ENCODE results near the gene NTM. TPM values are rescaled to one million over a fixed set of nuclear protein-coding genes. Genes with fewer than 3 reads are reported as not detected.
"Not testable (repeated sequence)": the region's sequence is repeated elsewhere in the genome, so short reads cannot be mapped to it uniquely, and the experiment has no call there.

Gene NTM
- total RNA-seq, 4 donors from 2014 or later, result 3.6 to 11.8 (median 7.8) TPM

- 73% methylated on average over 4 of the region's 4 CpGs; no CpG with 5 or more reads in 1 of the 2 donors for WGBS, 2 donors (ENCODE audit: low coverage in 1 of 2)
Measured at GRCh38 chr11:131423688-131424087, 53.3 kb downstream of the NTM start.

GRCh38 chr11:131424257-131424876 is 54.0 kb downstream of the NTM start:
- 71 to 100% methylated on average over 2 to 7 of the region's 8 CpGs for WGBS, 2 donors (ENCODE audit: low coverage in 1 of 2)
- H3K9me3 ChIP-seq, H3K27ac ChIP-seq, H3K27me3 ChIP-seq, ATAC-seq, H3K4me3 ChIP-seq, H3K4me1 ChIP-seq, H3K36me3 ChIP-seq: not testable (repeated sequence)

More at GRCh38 chr11:131423688-131424087, 53.3 kb downstream of the NTM start:
- Histone ChIP-seq H3K4me1 (no peaks in the 10 kb centered on the region), H3K4me3 (no peak overlapping the region), H3K9me3 (no peaks in the 10 kb centered on the region), H3K27me3 (no peaks in the 10 kb centered on the region), H3K27ac (no peak overlapping the region), H3K36me3 (no peaks in the 10 kb centered on the region)
- TF ChIP-seq, protein P1, sequence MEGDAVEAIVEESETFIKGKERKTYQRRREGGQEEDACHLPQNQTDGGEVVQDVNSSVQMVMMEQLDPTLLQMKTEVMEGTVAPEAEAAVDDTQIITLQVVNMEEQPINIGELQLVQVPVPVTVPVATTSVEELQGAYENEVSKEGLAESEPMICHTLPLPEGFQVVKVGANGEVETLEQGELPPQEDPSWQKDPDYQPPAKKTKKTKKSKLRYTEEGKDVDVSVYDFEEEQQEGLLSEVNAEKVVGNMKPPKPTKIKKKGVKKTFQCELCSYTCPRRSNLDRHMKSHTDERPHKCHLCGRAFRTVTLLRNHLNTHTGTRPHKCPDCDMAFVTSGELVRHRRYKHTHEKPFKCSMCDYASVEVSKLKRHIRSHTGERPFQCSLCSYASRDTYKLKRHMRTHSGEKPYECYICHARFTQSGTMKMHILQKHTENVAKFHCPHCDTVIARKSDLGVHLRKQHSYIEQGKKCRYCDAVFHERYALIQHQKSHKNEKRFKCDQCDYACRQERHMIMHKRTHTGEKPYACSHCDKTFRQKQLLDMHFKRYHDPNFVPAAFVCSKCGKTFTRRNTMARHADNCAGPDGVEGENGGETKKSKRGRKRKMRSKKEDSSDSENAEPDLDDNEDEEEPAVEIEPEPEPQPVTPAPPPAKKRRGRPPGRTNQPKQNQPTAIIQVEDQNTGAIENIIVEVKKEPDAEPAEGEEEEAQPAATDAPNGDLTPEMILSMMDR (IDR thresholded peaks at IDR 0.05), result no peak
- TF ChIP-seq POLR2A (IDR thresholded peaks at IDR 0.05) (no peak), EP300 (IDR thresholded peaks at IDR 0.05) (no peak), POLR2AphosphoS5 (IDR thresholded peaks at IDR 0.05) (no peak)
- ATAC-seq, result no peak

- WGBS, 2 donors (ENCODE audit: low coverage in 1 of 2), result 52 to 88% methylated on average over 3 to 5 of the region's 5 CpGs
- no peaks in the 10 kb centered on the region for H3K27me3 ChIP-seq
- H3K27ac ChIP-seq, result no peak overlapping the region
- H3K4me1 ChIP-seq, result no peaks in the 10 kb centered on the region
- no peak for ATAC-seq
- H3K9me3 ChIP-seq, result no peaks in the 10 kb centered on the region
- no peak overlapping the region for H3K4me3 ChIP-seq
- TF ChIP-seq EP300 (IDR thresholded peaks at IDR 0.05), result no peak
- TF ChIP-seq POLR2AphosphoS5 (IDR thresholded peaks at IDR 0.05), result no peak
- H3K36me3 ChIP-seq, result no peaks in the 10 kb centered on the region
Measured at GRCh38 chr11:131425285-131425684, 54.9 kb downstream of the NTM start.

GRCh38 chr11:131428853-131429252 is 58.4 kb downstream of the NTM start:
- H3K36me3 ChIP-seq, result no peaks in the 10 kb centered on the region
- TF ChIP-seq EP300 (IDR thresholded peaks at IDR 0.05) (no peak), POLR2AphosphoS5 (IDR thresholded peaks at IDR 0.05) (no peak), POLR2A (IDR thresholded peaks at IDR 0.05) (no peak)
- TF ChIP-seq, protein P1 (IDR thresholded peaks at IDR 0.05), result no peak

DNA sequence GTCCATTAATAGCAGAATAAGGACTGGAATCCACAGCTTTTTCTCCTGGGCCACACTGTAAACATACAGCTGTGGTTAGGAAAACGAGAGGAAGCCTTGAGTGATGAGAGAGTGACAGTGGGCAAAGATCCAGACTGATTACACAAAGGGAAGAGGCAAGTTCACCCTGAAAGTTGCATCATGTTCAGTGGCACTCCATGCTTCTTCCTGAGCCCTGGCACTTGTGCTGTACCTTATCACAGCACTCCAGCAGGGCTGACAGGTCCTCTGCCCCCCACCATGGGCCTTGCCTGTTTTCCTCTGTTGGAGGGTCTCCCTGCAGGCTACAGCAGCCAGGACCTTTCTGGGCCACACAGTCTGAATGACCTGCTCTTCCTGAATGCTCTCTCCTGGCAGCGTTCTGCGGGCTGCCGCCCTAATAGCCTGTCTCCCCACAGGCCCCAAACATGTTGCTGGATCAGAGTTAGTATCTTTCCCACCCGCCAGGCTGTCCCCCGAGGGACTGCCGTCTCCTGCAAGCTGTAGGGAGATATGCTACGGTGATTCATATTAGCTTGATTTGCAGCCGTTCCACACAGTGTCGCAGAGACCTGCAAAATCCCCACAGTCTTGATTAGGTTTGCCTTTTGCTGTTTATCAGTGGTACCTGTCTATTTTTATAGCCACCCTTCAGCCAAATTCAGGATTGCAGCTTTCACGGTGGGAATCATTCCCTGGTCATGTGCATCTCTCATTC is 60.2 kb downstream of the NTM start:
- no peaks in the 10 kb centered on the region for H3K9me3 ChIP-seq
- no peak for ATAC-seq
- no peak overlapping the region for H3K27ac ChIP-seq
- no peaks in the 10 kb centered on the region for H3K27me3 ChIP-seq
- no peak overlapping the region for H3K4me3 ChIP-seq
- no peaks in the 10 kb centered on the region for H3K4me1 ChIP-seq
- 35 to 80% methylated on average over 1 to 11 of the region's 11 CpGs for WGBS, 2 donors (ENCODE audit: low coverage in 1 of 2)
- TF ChIP-seq POLR2AphosphoS5 (IDR thresholded peaks at IDR 0.05), result no peak
- TF ChIP-seq, protein P1 (IDR thresholded peaks at IDR 0.05), result no peak
- no peak for TF ChIP-seq POLR2A (IDR thresholded peaks at IDR 0.05)
- no peak for TF ChIP-seq EP300 (IDR thresholded peaks at IDR 0.05)
- H3K36me3 ChIP-seq, result no peaks in the 10 kb centered on the region

More at GRCh38 chr11:131428853-131429252, 58.4 kb downstream of the NTM start:
- WGBS, 2 donors (ENCODE audit: low coverage in 1 of 2), result 85 to 88% methylated on average over 1 to 5 of the region's 5 CpGs
- Histone ChIP-seq H3K9me3 (no peaks in the 10 kb centered on the region), H3K4me3 (no peak overlapping the region), H3K27me3 (no peaks in the 10 kb centered on the region), H3K27ac (no peak overlapping the region), H3K4me1 (no peaks in the 10 kb centered on the region)
- ATAC-seq, result no peak
